HEK293T (cell line): ENCODE results near the gene ABCD4.

Experiments used
- CTCF ChIA-PET: fragments of 350-600 bp; formaldehyde crosslinking; extraction: SDS; loops from one replicate; lab custom pipeline; 2021; ENCODE audit warnings: antibody characterized with exemption, inconsistent platforms; lab: Yijun Ruan, JAX
- POLR2A ChIA-PET: fragments of 350-600 bp; formaldehyde crosslinking; extraction: SDS; loops from one replicate; lab custom pipeline; 2020; ENCODE audit warnings: antibody characterized with exemption, inconsistent platforms; lab: Yijun Ruan, JAX
- DNase-seq: peaks from one replicate; pipeline ENCODE4 v3.0.0; 2012; ENCODE audit warnings: mixed read lengths; ENCODE audit errors: extremely low spot score
- ARNT ChIP-seq: fragments of 450-650 bp; IDR thresholded peaks from 2 replicates; pipeline ENCODE4 v1.6.1; 2017; ENCODE audit warnings: mild to moderate bottlenecking
- BHLHE40 ChIP-seq: fragments of 450-650 bp; IDR thresholded peaks from 2 replicates; pipeline ENCODE4 v1.6.1; 2016; ENCODE audit warnings: mild to moderate bottlenecking, moderate library complexity, borderline replicate concordance
- CTBP1 ChIP-seq: fragments of 450-650 bp; IDR thresholded peaks from 2 replicates; pipeline ENCODE4 v1.6.1; 2016; ENCODE audit warnings: borderline replicate concordance
- ELF4 ChIP-seq: fragments of 450-650 bp; IDR thresholded peaks from 2 replicates; pipeline ENCODE4 v1.6.1; 2017; ENCODE audit warnings: antibody characterized with exemption
- FOXA1 ChIP-seq: fragments of 450-650 bp; IDR thresholded peaks from 2 replicates; pipeline ENCODE4 v1.6.1; 2016; ENCODE audit warnings: mild to moderate bottlenecking
- FOXK2 ChIP-seq: fragments of 450-650 bp; IDR thresholded peaks from 2 replicates; pipeline ENCODE4 v1.6.1; 2016; ENCODE audit warnings: mild to moderate bottlenecking
- FOXM1 ChIP-seq: fragments of 450-650 bp; IDR thresholded peaks from 2 replicates; pipeline ENCODE4 v1.6.1; 2017; ENCODE audit warnings: mild to moderate bottlenecking, borderline replicate concordance
- HDGF ChIP-seq: fragments of 450-650 bp; IDR thresholded peaks from 2 replicates; pipeline ENCODE4 v1.6.1; 2017; ENCODE audit warnings: antibody characterized with exemption, borderline replicate concordance
- L3MBTL2 ChIP-seq: fragments of 450-650 bp; conservative IDR thresholded peaks from 2 replicates; pipeline ENCODE4 v1.6.1; 2016; ENCODE audit warnings: mild to moderate bottlenecking
- LEF1 ChIP-seq: fragments of 450-650 bp; IDR thresholded peaks from 2 replicates; pipeline ENCODE4 v1.6.1; 2017; ENCODE audit warnings: mild to moderate bottlenecking, borderline replicate concordance
- NFRKB ChIP-seq: fragments of 450-650 bp; IDR thresholded peaks from 2 replicates; pipeline ENCODE4 v1.6.1; 2016; ENCODE audit warnings: mild to moderate bottlenecking, moderate library complexity
- SP1 ChIP-seq: fragments of 450-650 bp; IDR thresholded peaks from 2 replicates; pipeline ENCODE4 v1.6.1; 2017
- SUZ12 ChIP-seq: fragments of 450-650 bp; IDR thresholded peaks from 2 replicates; pipeline ENCODE4 v1.6.1; 2016; ENCODE audit warnings: mild to moderate bottlenecking
- TARDBP ChIP-seq: fragments of 450-650 bp; IDR thresholded peaks from 2 replicates; pipeline ENCODE4 v1.6.1; 2016
- ZNF384 ChIP-seq: fragments of 450-650 bp; IDR thresholded peaks from 2 replicates; pipeline ENCODE4 v1.6.1; 2016
- TF ChIP-seq, protein P1 (sequence below): fragments of 450-650 bp; IDR thresholded peaks from 2 replicates; pipeline ENCODE4 v1.6.1; 2016

Gene ABCD4

DNA sequence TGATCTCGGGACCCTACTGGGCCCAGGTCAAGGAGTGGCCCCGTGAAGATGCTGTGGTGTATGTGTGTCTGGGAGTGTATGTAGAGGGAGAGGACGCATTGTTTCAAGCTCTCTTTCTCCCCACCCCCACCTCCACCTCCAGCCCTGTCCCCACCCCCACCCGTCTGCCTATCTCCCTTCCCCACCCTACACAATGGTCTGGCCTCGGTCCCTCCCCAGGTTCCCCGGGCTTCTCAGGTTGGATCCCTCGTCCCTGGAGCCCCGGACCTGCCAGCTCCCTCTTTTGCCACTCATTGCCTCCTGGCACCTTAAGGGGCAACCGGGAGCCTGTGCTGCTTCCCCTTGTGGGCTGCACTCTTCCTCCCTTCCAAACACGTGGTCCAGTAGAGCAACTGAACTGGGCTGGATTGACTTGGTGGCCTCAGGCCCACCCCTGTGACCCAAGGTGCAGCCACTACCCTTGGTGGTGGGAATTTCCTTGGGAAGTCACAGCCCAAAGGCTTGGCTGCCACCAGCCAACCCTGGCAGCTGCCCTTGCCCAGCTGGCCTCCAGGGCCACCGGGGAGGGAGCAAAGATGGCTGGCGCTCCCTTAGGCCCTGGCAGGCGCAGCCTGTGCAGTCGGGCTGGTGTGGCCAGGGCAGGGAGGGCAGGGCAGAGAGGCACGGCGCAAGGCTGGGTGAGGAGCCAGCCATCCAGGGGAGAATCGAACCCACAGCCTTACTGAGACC, 46.2 kb upstream of the ABCD4 start:
- ChIA-PET POLR2A (no interaction called here), CTCF (interaction anchor here (0.9 kb wide), 1 partner anchor 46 kb away, joined by 3 read pairs; the partner anchor contains the start of gene ABCD4)
- TF ChIP-seq, protein P1, sequence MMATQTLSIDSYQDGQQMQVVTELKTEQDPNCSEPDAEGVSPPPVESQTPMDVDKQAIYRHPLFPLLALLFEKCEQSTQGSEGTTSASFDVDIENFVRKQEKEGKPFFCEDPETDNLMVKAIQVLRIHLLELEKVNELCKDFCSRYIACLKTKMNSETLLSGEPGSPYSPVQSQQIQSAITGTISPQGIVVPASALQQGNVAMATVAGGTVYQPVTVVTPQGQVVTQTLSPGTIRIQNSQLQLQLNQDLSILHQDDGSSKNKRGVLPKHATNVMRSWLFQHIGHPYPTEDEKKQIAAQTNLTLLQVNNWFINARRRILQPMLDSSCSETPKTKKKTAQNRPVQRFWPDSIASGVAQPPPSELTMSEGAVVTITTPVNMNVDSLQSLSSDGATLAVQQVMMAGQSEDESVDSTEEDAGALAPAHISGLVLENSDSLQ = no peak
- TF ChIP-seq ZNF384 (no peak), SUZ12 (no peak), ARNT (no peak), FOXK2 (no peak), FOXM1 (no peak), LEF1 (no peak), FOXA1 (no peak), ELF4 (no peak), TARDBP (no peak), HDGF (no peak), BHLHE40 (no peak), NFRKB (no peak), SP1 (no peak), CTBP1 (no peak), L3MBTL2 (no peak)
- DNase-seq = no peak

DNA sequence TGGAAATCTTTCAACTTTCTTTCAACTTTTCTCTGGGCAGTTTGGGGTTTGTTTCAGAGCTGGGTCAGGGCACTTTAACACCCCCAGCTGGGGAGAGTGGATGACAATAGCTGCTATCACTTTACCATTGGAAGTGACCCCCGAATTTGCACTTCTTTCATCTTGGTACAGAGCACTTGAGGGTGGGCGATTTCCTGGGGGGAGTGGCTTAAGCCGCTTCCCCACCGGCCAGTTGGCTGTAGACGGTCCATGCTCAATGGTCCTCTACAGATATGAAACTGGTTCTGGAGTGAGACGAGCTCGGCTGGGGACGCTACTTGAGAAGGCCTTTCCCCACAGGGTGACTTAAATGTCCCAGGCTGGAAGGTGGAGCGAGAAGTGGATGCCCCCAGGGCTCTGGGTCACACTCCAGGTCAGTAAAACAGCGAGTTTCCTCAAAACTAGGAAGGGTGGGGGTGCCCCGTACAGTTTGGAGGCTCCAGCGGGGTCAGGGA, 45.6 kb upstream of the ABCD4 start, which contains the start of gene VRTN:
TSS of gene VRTN (plus strand) at position 231 of the 494 bp plus-strand sequence. CDS start 8,313 bp downstream, outside the sequence.
- TF ChIP-seq FOXM1 (no peak), TARDBP (no peak), HDGF (no peak), BHLHE40 (no peak), ZNF384 (no peak), ELF4 (no peak), CTBP1 (no peak)
- ChIA-PET CTCF (interaction anchor here (0.9 to 1.2 kb wide), 2 partner anchors 9 to 46 kb away, joined by 3 read pairs; partner anchors contain the start of gene ABCD4), POLR2A (interaction anchor here (1.3 kb wide), 1 partner anchor 46 kb away, joined by 3 read pairs; the partner anchor contains the start of gene ABCD4)
- no peak for DNase-seq

DNA sequence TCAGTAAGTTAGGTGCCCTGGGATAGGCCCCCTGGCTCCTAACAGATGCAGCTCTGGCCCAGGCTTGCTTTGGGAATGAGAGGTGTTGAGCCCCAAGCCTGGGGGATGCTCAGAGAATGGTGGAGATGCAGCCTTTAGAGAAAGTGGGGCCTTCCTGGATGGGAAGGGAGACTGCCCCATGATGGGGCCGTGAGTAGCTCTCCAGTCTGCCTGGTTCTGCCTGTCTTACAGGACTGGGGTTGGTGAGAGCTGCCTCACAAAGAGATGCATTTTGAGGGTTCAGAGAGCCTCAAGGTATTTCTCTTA, 45.0 kb upstream of the ABCD4 start:
- ChIA-PET CTCF (interaction anchor here (1.2 kb wide), 1 partner anchor 9 kb away, joined by 3 read pairs; no protein-coding TSS in a partner anchor), POLR2A (interaction anchor here (1.3 kb wide), 1 partner anchor 45 kb away, joined by 3 read pairs; the partner anchor contains the start of gene ABCD4)
- TF ChIP-seq L3MBTL2 (no peak), SP1 (no peak), BHLHE40 (no peak), SUZ12 (no peak), ZNF384 (no peak), LEF1 (no peak), HDGF (no peak), CTBP1 (no peak), NFRKB (no peak), ARNT (no peak), FOXK2 (no peak), ELF4 (no peak), FOXA1 (no peak)
- TF ChIP-seq, protein P1 = no peak

DNA sequence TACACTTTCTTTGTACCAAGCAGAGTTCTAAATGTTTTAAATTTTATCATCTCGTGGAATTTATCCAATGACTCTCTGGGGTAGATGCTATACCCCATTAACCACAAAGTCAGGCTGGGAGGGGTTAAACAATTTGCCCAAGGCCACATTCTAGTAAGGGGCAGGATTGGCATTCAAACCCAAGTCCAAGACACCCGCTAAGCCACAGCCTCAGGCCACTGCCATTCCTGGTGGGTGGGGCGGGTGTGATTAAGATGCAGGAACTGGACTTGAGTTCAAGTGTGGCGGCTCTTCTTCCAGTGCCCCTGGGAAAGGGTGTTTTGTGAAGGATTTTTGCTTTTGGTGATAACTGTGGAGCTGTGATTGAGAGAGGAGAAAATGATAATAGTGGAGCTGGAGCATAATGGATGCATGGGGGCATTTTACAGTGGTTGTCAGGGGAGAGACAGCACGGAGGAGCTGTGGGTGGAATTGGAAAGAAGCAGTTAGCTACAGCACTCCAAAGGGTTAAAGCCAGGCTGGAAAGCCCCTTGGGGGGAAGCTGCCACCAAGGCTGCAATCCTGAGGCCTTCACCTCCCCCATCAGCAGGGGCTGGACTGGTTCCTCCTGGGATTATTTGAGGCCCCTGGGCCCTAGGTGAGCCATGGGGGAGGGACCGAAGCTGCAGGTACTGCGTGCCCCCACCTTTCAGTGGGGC, 44.5 kb upstream of the ABCD4 start:
- ChIA-PET CTCF (interaction anchor here (1.2 kb wide), 1 partner anchor 10 kb away, joined by 3 read pairs; no protein-coding TSS in a partner anchor), POLR2A (interaction anchor here (1.3 kb wide), 1 partner anchor 45 kb away, joined by 3 read pairs; the partner anchor contains the start of gene ABCD4)
- DNase-seq = no peak
- TF ChIP-seq FOXM1 (no peak), NFRKB (no peak), FOXA1 (no peak)

More for the DNA sequence above, 45.0 kb upstream of the ABCD4 start:
- DNase-seq = no peak

DNA sequence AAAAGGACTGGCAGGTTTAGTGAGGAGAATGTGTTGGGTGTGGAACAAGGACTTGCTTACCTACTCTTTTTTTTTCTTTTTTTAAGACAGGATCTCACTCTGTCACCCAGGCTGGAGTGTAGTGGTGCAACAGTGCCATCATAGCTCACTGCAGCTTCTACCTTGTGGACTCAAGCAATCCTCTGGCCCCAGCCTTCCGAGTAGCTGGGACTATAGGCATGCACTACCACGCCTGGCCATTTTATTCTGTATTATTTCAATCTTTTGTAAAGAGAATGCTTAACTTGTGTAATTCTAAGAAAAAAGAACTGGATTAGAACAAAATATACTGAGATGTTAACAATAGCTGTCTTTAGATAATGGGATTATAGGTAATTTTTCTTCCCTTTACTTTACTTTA, 43.6 kb upstream of the ABCD4 start:
- TF ChIP-seq, protein P1 = no peak
- TF ChIP-seq FOXK2 = no peak
- TF ChIP-seq CTBP1 = no peak
- TF ChIP-seq L3MBTL2 = no peak
- no peak for TF ChIP-seq FOXA1
- TF ChIP-seq TARDBP = no peak
- TF ChIP-seq FOXM1 = no peak
- TF ChIP-seq LEF1 = no peak
- TF ChIP-seq SP1 = no peak
- TF ChIP-seq HDGF = no peak
- TF ChIP-seq NFRKB = no peak
- ChIA-PET CTCF (no interaction called here), POLR2A (no interaction called here)
- DNase-seq = no peak
